Neural progenitor cell (in vitro differentiated cells): ENCODE data around the gene SPATA17.

Source experiments
- EZH2 ChIP-seq: fragments of 200-600 bp; sonication (generic); IDR thresholded peaks from 2 replicates; pipeline ENCODE4 v1.6.1; 2017; ENCODE audit warnings: antibody characterized with exemption, mild to moderate bottlenecking, moderate library complexity
- TF ChIP-seq, protein P1 (sequence below): fragments of 200-600 bp; sonication (generic); IDR thresholded peaks from 2 replicates; pipeline ENCODE4 v1.5.1; 2017; ENCODE audit warnings: antibody characterized with exemption, mild to moderate bottlenecking

DNA sequence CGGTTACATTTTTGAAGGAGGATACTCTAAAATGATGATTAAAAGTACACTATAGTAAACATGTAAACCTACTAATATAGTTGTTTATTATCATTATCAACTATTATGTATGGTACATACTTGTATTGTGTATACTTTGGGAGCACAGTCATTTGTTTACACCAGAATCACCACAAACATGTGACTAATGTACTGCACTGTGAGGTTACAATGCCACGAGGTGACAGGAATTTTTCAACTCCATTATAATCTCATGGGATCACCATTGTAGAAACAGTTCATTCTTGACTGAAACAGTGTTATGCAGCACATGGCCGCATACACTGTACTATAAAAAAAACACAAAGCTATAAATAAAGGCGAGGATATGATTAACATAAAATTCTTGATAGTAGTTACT, 44.6 kb upstream of the SPATA17 start:
- no peak for TF ChIP-seq EZH2
- TF ChIP-seq, protein P1, sequence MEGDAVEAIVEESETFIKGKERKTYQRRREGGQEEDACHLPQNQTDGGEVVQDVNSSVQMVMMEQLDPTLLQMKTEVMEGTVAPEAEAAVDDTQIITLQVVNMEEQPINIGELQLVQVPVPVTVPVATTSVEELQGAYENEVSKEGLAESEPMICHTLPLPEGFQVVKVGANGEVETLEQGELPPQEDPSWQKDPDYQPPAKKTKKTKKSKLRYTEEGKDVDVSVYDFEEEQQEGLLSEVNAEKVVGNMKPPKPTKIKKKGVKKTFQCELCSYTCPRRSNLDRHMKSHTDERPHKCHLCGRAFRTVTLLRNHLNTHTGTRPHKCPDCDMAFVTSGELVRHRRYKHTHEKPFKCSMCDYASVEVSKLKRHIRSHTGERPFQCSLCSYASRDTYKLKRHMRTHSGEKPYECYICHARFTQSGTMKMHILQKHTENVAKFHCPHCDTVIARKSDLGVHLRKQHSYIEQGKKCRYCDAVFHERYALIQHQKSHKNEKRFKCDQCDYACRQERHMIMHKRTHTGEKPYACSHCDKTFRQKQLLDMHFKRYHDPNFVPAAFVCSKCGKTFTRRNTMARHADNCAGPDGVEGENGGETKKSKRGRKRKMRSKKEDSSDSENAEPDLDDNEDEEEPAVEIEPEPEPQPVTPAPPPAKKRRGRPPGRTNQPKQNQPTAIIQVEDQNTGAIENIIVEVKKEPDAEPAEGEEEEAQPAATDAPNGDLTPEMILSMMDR, result no peak
